ENCODE results near the gene RTN4IP1. TPM values are rescaled to one million over a fixed set of nuclear protein-coding genes. Genes with fewer than 3 reads are reported as not detected.

Gene RTN4IP1
- total RNA-seq, 2 donors from 2014 or later: 5.8 to 11.9 TPM

DNA sequence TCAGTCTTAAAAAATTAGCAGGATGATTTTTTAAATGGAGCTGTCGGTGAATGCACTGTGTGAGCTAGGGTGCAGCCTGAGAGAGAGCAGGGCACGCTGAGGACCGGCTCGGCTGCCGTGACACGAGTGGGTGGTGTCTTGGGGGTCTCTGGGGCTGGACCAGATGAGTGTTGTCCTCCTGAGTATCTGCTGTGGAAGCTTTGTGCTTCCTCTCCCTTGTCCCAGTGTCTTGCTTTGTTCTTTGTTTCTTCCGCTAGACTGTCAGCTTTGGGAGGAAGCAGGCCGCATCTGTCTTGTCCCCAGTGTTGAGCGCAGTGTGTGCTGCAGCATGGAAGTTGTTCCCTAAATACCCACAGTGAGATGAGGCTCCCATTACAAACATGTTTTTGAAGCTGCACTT is 89.4 kb downstream of the RTN4IP1 start:
- no peaks in the 10 kb centered on the region for H3K4me1 ChIP-seq
- no peak overlapping the region for H3K4me3 ChIP-seq
- DNase-seq (ENCODE audit: low spot score): no peak
- no peak overlapping the region for H3K27ac ChIP-seq
- no peaks in the 10 kb centered on the region for H3K36me3 ChIP-seq
- TF ChIP-seq, protein P1, sequence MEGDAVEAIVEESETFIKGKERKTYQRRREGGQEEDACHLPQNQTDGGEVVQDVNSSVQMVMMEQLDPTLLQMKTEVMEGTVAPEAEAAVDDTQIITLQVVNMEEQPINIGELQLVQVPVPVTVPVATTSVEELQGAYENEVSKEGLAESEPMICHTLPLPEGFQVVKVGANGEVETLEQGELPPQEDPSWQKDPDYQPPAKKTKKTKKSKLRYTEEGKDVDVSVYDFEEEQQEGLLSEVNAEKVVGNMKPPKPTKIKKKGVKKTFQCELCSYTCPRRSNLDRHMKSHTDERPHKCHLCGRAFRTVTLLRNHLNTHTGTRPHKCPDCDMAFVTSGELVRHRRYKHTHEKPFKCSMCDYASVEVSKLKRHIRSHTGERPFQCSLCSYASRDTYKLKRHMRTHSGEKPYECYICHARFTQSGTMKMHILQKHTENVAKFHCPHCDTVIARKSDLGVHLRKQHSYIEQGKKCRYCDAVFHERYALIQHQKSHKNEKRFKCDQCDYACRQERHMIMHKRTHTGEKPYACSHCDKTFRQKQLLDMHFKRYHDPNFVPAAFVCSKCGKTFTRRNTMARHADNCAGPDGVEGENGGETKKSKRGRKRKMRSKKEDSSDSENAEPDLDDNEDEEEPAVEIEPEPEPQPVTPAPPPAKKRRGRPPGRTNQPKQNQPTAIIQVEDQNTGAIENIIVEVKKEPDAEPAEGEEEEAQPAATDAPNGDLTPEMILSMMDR (IDR thresholded peaks at IDR 0.05): no peak
- no peaks in the 10 kb centered on the region for H3K9me3 ChIP-seq
- H3K27me3 ChIP-seq: no peaks in the 10 kb centered on the region

DNA sequence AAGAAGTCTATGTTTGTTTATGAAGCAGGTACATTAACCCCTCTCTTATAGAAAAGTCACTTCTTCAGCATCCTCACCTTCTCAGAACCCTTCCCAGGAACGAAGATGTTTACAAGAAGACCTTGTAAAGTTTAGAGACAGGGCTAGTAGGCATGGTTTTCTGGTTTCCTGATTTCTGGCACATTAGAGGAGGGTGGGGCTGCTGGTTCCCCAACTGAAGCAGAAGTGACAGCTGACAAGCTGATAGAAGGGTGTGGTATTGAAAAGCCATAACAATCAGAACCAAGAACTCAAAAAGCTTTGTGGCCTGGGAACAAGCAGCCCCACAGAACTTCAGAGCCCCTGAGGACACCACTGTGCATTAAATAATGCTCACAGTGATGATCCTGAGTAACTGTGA is 91.2 kb downstream of the RTN4IP1 start:
- Histone ChIP-seq H3K27me3 (no peaks in the 10 kb centered on the region), H3K4me1 (no peaks in the 10 kb centered on the region), H3K27ac (no peak overlapping the region), H3K36me3 (no peaks in the 10 kb centered on the region), H3K9me3 (no peaks in the 10 kb centered on the region), H3K4me3 (no peak overlapping the region)
- no peak for DNase-seq (ENCODE audit: low spot score)
- TF ChIP-seq, protein P1 (IDR thresholded peaks at IDR 0.05): no peak

DNA sequence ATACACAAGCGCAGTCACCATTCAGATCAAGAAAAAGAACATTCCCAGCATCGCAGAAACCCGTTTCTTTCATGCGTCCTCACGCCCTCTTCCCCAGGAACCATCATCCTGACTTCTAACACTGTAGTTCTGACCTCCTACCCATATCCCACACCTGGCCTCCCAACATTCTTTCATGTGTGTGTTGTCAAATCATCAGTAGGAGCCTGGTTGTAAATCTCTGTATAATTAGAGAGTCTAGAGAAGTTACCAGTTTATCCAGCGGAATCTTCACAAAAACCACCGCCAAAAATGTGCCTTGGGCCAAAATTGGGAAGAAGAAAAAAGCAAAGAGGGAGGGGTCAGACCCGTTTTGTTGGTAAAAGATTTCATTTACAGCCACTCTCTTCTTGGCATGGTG is 91.6 kb downstream of the RTN4IP1 start:
- Histone ChIP-seq H3K27ac (no peak overlapping the region), H3K4me1 (no peaks in the 10 kb centered on the region), H3K9me3 (no peaks in the 10 kb centered on the region), H3K27me3 (no peaks in the 10 kb centered on the region), H3K36me3 (no peaks in the 10 kb centered on the region), H3K4me3 (no peak overlapping the region)
- TF ChIP-seq, protein P1 (IDR thresholded peaks at IDR 0.05): no peak
- DNase-seq (ENCODE audit: low spot score): no peak

DNA sequence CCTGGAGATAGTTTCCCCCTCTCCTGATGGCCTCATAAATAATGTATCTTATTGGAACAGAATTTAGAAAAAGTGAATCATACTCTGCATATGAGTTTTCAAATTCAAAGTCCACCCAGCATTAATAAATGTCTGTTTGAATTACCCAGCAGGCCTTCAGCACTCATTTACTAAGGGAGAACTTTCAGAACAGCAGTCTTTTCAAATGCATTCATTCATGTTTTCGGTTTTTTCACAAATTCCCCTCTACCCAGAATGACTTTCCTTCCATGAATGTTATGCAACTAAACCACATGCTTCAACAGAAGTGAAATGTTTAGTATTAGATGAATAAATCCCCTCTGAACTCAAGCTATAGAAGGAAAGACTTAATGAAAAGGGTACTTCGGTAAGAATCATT is 92.4 kb downstream of the RTN4IP1 start:
- Histone ChIP-seq H3K36me3 (no peaks in the 10 kb centered on the region), H3K27me3 (no peaks in the 10 kb centered on the region), H3K4me3 (no peak overlapping the region), H3K9me3 (no peaks in the 10 kb centered on the region), H3K27ac (no peak overlapping the region), H3K4me1 (no peaks in the 10 kb centered on the region)
- no peak for DNase-seq (ENCODE audit: low spot score)
- TF ChIP-seq, protein P1 (IDR thresholded peaks at IDR 0.05): no peak

DNA sequence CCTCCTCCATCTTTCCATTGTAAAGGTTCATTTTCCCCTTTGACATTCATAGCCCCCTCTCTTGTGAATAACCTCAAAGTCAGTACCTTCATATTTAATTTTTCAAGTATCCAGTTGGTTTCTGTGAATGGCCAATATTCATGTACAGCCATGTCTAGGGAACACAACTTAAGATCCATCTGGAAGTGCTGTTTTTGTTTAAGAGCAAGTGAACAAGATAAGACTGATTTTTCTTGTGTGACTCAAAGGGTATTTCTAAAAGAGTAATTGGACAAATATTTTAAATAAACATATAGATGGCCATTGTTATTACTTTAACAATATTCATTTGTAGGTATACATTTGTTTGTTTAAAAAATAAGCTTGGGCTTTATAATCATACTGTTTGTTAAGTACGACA is 92.9 kb downstream of the RTN4IP1 start:
- DNase-seq (ENCODE audit: low spot score): no peak
- no peak overlapping the region for H3K27ac ChIP-seq
- H3K4me3 ChIP-seq: no peak overlapping the region
- TF ChIP-seq, protein P1 (IDR thresholded peaks at IDR 0.05): no peak
- H3K4me1 ChIP-seq: no peaks in the 10 kb centered on the region
- no peaks in the 10 kb centered on the region for H3K27me3 ChIP-seq
- no peaks in the 10 kb centered on the region for H3K36me3 ChIP-seq
- H3K9me3 ChIP-seq: no peaks in the 10 kb centered on the region

DNA sequence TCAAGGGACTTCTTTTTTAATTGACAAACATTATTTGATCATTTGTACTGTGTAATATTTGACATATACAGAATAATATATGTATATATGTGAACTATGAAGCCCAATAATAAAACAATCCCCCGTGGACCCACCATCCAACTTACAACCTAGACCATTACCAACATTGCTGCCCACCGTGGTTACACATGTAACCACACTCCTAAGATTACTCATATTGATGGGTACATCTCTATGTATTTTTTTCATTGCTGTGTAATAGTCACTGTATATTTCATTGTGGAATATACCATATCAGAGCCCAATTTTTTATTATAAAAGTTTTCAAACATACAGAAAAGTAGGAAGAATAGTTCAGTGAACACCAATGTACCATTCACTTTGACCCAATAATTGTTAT is 94.3 kb downstream of the RTN4IP1 start:
- DNase-seq (ENCODE audit: low spot score): no peak
- no peak overlapping the region for H3K27ac ChIP-seq
- TF ChIP-seq, protein P1 (IDR thresholded peaks at IDR 0.05): no peak
- no peak overlapping the region for H3K4me3 ChIP-seq
- no peaks in the 10 kb centered on the region for H3K9me3 ChIP-seq
- no peaks in the 10 kb centered on the region for H3K36me3 ChIP-seq
- H3K4me1 ChIP-seq: no peaks in the 10 kb centered on the region
- H3K27me3 ChIP-seq: no peaks in the 10 kb centered on the region
